CD4-positive, alpha-beta T cell treated with Interleukin-15 for 4 hours (primary cell): ENCODE results near the gene USP17L5.
A peak's percentile ranks its signal among the peaks of the same experiment; 100 is the strongest.
"Not testable (repeated sequence)": the region's sequence is repeated elsewhere in the genome, so short reads cannot be mapped to it uniquely, and the experiment has no call there.

ENCODE experiments used
- DNase-seq: peaks from one replicate; pipeline ENCODE4 v3.0.0-alpha.2; 2020; ENCODE audit warnings: low spot score

USP17L5 gene, protein sequence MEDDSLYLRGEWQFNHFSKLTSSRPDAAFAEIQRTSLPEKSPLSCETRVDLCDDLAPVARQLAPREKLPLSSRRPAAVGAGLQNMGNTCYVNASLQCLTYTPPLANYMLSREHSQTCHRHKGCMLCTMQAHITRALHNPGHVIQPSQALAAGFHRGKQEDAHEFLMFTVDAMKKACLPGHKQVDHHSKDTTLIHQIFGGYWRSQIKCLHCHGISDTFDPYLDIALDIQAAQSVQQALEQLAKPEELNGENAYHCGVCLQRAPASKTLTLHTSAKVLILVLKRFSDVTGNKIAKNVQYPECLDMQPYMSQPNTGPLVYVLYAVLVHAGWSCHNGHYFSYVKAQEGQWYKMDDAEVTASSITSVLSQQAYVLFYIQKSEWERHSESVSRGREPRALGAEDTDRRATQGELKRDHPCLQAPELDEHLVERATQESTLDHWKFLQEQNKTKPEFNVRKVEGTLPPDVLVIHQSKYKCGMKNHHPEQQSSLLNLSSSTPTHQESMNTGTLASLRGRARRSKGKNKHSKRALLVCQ

DNA sequence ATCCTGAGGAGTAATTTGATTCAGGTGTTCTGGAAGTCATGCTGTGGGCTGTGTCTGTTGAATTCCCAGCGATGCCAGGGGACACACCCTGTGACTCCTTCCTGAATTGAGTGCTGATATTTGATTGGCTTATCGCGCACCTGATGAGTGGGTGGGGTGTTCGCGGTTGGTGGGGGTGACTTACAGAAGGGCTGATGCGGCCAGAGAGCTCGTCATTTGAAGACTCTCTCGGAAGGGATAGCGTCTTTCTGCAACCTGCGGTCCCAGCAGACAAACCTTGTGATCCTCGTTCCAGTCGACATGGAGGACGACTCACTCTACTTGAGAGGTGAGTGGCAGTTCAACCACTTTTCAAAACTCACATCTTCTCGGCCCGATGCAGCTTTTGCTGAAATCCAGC, at the start of gene USP17L5:
Gene USP17L5, plus strand, starts transcription at position 301 of the 400 bp plus-strand sequence. Its CDS starts 0 bp downstream, at position 301.
- not testable (repeated sequence) for DNase-seq

DNA sequence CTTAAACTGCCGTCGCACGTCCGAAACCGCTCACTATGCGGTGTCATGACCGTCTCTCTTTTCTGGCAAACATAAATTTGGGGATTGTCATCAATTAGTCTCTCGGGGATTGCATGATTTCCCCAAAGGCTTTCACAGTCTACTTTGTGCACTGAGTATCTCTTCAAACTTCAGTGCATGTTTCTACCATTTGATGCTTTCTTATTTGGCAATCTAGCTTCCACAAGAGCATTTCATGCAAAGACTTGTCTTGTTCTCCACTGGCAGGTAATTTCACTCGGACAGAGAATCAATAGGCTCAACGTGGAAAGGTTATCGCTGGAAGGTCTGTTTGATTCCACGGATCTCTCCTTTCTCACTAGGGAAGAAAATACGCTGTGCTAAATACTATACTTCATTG, 15.0 kb upstream of the USP17L5 start:
- not testable (repeated sequence) for DNase-seq

DNA sequence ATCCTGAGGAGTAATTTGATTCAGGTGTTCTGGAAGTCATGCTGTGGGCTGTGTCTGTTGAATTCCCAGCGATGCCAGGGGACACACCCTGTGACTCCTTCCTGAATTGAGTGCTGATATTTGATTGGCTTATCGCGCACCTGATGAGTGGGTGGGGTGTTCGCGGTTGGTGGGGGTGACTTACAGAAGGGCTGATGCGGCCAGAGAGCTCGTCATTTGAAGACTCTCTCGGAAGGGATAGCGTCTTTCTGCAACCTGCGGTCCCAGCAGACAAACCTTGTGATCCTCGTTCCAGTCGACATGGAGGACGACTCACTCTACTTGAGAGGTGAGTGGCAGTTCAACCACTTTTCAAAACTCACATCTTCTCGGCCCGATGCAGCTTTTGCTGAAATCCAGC, 14.3 kb upstream of the USP17L5 start, which contains the start of gene USP17L24:
Gene USP17L24, plus strand, starts transcription at position 301 of the 400 bp plus-strand sequence. Its CDS starts 0 bp downstream, at position 301.
- DNase-seq = not testable (repeated sequence)

DNA sequence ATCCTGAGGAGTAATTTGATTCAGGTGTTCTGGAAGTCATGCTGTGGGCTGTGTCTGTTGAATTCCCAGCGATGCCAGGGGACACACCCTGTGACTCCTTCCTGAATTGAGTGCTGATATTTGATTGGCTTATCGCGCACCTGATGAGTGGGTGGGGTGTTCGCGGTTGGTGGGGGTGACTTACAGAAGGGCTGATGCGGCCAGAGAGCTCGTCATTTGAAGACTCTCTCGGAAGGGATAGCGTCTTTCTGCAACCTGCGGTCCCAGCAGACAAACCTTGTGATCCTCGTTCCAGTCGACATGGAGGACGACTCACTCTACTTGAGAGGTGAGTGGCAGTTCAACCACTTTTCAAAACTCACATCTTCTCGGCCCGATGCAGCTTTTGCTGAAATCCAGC, 9.6 kb upstream of the USP17L5 start, which contains the start of gene USP17L25:
Gene USP17L25, plus strand, starts transcription at position 301 of the 400 bp plus-strand sequence. Its CDS starts 0 bp downstream, at position 301.
- not testable (repeated sequence) for DNase-seq

DNA sequence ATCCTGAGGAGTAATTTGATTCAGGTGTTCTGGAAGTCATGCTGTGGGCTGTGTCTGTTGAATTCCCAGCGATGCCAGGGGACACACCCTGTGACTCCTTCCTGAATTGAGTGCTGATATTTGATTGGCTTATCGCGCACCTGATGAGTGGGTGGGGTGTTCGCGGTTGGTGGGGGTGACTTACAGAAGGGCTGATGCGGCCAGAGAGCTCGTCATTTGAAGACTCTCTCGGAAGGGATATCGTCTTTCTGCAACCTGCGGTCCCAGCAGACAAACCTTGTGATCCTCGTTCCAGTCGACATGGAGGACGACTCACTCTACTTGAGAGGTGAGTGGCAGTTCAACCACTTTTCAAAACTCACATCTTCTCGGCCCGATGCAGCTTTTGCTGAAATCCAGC, 4.8 kb upstream of the USP17L5 start, which contains the start of gene USP17L26:
Gene USP17L26, plus strand, starts transcription at position 301 of the 400 bp plus-strand sequence. Its CDS starts 0 bp downstream, at position 301.
- not testable (repeated sequence) for DNase-seq

DNA sequence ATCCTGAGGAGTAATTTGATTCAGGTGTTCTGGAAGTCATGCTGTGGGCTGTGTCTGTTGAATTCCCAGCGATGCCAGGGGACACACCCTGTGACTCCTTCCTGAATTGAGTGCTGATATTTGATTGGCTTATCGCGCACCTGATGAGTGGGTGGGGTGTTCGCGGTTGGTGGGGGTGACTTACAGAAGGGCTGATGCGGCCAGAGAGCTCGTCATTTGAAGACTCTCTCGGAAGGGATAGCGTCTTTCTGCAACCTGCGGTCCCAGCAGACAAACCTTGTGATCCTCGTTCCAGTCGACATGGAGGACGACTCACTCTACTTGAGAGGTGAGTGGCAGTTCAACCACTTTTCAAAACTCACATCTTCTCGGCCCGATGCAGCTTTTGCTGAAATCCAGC, 4.6 kb downstream of the USP17L5 start, which contains the start of gene USP17L27:
Gene USP17L27, plus strand, starts transcription at position 301 of the 400 bp plus-strand sequence. Its CDS starts 0 bp downstream, at position 301.
- not testable (repeated sequence) for DNase-seq

DNA sequence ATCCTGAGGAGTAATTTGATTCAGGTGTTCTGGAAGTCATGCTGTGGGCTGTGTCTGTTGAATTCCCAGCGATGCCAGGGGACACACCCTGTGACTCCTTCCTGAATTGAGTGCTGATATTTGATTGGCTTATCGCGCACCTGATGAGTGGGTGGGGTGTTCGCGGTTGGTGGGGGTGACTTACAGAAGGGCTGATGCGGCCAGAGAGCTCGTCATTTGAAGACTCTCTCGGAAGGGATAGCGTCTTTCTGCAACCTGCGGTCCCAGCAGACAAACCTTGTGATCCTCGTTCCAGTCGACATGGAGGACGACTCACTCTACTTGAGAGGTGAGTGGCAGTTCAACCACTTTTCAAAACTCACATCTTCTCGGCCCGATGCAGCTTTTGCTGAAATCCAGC, 9.4 kb downstream of the USP17L5 start, which contains the start of gene USP17L28:
Gene USP17L28, plus strand, starts transcription at position 301 of the 400 bp plus-strand sequence. Its CDS starts 0 bp downstream, at position 301.
- DNase-seq = not testable (repeated sequence)

DNA sequence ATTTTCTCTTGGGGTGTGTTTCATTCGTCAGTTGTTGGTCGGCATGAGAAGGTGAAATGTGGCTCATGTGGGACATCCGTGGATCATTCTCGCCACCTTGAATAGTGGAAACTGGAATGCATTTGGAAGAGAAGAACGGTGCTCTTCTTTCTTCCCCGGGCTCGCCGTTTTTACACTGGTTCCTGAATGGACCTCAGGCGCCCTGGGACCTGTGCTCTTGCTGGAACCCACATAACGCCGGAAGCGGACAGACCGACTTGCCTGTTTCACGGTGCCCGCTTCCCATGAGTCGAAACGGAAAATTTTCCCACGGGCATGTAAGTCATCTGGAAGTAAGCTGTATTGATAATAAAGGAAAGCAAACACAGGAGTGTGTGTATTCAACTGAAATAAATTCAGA, 11.7 kb downstream of the USP17L5 start:
- DNase-seq = not testable (repeated sequence)

DNA sequence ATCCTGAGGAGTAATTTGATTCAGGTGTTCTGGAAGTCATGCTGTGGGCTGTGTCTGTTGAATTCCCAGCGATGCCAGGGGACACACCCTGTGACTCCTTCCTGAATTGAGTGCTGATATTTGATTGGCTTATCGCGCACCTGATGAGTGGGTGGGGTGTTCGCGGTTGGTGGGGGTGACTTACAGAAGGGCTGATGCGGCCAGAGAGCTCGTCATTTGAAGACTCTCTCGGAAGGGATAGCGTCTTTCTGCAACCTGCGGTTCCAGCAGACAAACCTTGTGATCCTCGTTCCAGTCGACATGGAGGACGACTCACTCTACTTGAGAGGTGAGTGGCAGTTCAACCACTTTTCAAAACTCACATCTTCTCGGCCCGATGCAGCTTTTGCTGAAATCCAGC, 14.1 kb downstream of the USP17L5 start, which contains the start of gene USP17L29:
Gene USP17L29, plus strand, starts transcription at position 301 of the 400 bp plus-strand sequence. Its CDS starts 0 bp downstream, at position 301.
- not testable (repeated sequence) for DNase-seq

DNA sequence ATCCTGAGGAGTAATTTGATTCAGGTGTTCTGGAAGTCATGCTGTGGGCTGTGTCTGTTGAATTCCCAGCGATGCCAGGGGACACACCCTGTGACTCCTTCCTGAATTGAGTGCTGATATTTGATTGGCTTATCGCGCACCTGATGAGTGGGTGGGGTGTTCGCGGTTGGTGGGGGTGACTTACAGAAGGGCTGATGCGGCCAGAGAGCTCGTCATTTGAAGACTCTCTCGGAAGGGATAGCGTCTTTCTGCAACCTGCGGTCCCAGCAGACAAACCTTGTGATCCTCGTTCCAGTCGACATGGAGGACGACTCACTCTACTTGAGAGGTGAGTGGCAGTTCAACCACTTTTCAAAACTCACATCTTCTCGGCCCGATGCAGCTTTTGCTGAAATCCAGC, 23.6 kb downstream of the USP17L5 start, which contains the start of gene USP17L30:
Gene USP17L30, plus strand, starts transcription at position 301 of the 400 bp plus-strand sequence. Its CDS starts 0 bp downstream, at position 301.
- DNase-seq = not testable (repeated sequence)

DNA sequence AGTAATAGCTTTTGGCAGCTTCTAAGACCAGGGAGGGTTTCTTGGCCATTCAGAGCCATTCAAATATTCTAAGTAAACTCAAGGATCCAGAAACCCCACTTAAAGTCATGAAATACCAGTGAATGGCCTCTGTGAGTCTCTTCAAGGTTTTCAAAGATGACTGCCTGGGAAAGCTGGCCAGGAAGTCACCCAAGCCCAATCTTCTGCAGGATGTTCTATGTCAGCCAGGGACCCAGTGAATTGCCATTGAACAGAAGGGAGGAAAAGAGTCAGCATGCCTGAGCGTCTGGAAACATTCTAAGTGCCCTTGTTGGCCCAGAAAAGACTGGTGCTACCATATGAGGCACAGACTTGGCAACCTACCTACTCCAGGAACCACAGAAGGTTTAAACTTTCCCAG, 40.7 kb downstream of the USP17L5 start:
- not testable (repeated sequence) for DNase-seq

DNA sequence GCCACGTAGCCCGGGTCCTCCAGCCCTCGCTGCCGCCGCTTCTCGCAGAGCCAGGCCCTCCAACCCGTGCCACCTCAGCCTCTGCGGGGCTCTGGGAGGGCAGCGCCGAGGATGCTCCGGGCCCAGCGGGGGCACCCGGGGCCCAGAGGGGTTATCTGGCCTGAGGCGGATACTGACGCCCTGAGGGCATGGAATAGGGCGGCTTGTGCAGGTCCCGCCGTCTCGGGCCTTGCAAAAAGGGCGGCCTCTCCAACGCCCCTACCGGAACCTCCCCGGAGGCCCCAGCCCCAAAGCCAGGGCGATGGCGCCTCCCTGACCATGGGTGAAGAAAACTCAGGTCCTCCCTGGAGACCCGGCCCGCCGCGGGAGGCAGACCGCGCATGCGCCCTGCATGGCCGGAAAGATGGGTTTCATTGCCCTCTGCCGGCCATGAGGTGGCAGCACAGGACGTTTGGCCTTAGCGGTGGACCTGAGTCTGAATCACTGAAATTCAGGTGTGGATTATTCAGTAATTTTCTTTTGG, 41.9 kb downstream of the USP17L5 start:
- peak; percentile 50 for DNase-seq

DNA sequence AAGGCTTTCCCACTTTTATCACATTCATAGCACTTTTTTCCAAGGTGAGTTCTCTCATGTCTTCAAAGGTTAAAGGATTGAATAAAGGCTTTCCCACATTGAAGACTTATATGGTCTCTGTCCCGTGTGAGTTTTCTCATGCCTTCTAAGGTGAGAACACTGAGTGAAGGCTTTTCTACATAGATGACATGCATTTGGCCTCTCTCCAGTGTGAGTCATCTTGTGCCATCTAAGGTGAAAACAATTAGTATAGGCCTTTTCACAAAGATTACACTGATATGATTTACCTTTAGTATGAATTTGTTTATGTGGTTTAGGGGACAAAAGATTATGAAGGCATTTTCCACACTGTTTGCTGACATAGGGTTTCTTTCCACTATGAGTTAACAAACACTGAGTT, 44.9 kb downstream of the USP17L5 start:
- no peak for DNase-seq

DNA sequence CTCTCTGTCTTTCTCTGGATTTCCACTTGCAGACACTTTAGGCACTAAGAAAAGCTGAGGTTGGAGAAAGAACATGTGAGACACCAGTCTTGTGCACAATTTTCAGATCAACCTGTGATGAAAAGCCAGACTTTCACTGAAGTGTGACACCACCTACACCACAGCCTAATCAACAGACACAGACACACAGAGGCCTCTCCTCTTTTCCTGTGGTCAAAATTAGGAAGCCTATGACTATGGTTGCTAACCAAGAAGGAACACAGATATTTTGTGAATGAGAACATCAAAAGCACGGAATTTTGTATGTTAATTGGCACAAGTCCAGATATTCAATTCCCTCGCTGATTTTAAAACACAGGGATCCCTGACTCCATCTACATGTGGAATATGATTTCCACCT, 49.8 kb downstream of the USP17L5 start:
- not testable (repeated sequence) for DNase-seq
